Cerebellar cortex (tissue), 1 donor: ENCODE results near the gene LGMN.
"Not testable (repeated sequence)": the region's sequence is repeated elsewhere in the genome, so short reads cannot be mapped to it uniquely, and the experiment has no call there.

ENCODE experiments used
- DNase-seq: peaks from one replicate; pipeline ENCODE4 v3.0.0-alpha.2; 2015; ENCODE audit warnings: low spot score

LGMN gene

DNA sequence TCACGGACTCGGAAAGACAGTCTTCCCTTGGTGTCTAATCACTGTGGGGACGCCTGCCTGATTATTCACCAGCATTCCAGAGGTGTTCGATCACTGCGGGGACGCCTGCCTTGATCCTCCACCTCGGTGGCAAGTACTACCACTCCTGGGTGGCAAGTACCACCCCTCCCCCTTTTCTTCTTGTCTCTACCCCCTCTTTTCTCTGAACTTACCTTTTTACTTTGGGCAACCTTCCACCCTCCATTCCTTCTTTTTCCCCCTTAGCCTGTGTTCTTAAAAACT, 12.0 kb upstream of the LGMN start:
- no peak for DNase-seq

GRCh38 chr14:92759679-92760523, 11.5 kb upstream of the LGMN start:
- DNase-seq: no peak

DNA sequence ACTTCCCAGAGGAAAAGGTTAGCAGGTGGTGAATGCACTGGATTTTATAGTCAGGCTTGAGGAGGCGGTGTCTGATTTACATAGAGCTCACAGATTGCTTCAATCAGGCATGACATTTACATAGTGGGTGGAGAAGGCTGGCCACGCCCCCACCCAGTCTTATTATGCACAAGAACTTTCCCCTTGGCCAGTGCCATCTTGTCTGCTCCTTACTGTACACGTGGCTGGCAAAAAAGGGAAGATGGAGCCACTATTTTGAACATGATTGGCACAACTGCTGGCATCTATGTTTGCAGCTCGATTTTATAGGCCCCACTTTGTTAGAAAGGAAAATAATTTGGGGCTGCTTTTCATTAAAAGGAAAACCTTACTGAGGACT, 10.9 kb upstream of the LGMN start:
- DNase-seq: no peak

- no peak for DNase-seq
These were observed 8.0 kb upstream of the LGMN start for GRCh38 chr14:92756446-92756845.

- no peak for DNase-seq
These were observed 7.1 kb upstream of the LGMN start for GRCh38 chr14:92755495-92755894.

DNA sequence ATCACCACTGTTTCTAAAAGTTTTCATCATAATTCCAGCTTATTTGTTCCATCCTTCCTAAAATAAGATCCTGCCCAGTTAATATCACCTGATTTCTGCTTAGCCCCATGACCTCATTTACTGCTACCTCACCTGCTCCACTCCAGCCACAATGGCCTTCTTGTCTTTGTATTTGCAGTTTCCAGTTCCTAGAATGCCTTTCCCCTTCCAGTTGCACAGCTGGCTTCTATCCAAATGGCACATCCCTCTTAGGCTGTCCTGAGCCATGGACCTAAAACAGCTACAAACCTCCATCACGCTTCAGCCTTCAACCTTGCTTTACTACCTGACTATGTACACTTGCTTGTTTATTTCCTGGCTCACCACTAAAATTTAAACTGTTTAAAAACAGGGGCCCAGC, 6.5 kb upstream of the LGMN start:
- no peak for DNase-seq

DNA sequence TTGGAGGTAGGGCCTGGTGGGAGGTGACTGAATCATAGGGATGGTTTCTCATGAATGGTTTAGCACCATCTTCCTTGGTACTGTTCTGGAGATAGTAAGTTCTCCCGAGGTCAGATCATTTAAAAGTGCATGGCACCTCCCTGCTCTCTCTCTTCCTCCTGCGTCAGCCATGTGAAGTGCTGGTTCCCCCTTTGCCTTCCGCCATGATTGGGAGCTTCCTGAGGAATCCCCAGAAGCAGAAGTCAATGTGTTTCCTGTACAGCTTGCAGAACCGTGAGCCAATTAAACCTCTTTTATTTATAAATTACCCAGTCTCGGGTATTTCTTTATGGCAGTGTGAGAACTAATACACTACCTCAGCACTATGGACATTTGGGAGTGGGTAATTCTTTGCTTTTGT, 4.8 kb upstream of the LGMN start:
- DNase-seq: no peak

DNA sequence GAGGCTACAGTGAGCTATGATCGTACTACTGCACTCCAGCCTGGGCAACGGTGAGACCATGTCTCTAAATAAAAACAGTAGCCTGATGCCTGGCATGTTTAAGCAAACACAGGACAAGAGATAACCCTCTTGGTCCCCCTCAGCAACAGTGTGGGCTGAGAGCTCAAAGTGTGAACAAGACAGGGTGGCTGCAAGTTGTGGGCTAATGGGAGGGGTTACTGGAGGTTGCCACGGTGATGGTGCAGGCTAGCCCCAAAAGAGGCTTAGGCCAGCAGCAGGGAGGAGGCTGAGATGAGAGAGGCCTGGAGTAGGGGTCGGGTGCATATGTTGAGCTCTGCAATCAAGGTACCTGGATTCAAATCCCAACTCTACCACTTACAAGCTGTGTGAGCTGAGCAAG, 3.4 kb upstream of the LGMN start:
- no peak for DNase-seq

DNA sequence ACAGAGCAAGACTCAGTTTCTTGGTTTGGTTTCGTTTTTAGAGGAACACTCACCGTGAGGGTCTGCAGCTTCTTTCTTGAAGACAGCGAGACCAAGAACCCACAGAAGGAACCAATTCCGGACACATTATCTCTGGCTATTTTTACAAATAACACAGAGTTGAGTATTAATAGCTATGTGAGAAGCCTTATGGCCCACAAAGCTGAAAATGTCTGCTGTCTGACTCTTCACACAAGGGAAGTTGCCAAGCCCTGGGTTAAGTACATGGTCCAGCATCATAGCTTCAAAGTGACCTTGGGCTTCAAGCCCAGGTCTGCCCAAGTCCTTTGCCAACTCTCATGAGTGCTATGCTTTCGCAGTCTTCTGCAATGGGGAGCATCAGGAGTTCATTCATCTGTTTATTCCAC, 2.6 kb upstream of the LGMN start:
- DNase-seq: no peak

DNA sequence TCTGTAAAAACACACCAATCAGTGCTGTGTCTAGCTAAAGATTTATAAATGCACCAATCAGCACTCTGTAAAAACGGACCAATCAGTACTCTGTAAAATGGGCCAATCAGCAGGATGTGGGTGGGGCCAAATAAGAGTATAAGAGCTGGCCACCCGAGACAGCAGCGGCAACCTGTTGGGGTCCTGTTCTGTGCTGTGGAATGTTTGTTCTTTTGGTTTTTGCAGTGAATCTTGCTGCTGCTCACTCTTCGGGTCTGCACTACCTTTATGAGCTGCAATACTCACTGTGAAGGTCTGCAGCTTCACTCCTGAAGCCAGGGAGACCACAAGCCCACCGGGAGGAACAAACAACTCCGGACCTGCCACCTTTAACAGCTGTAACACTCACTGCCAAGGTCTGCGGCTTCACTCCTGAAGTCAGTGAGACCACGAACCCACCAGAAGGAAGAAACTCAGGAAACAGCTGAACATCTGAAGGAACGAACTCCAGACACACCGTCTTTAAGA, 1.8 kb upstream of the LGMN start:
- not testable (repeated sequence) for DNase-seq

- DNase-seq: peak; percentile 24
These were observed 647 bp downstream of the LGMN start for GRCh38 chr14:92747701-92748258.

- DNase-seq: no peak
These were observed 4.2 kb downstream of the LGMN start for GRCh38 chr14:92744198-92744597.

- no peak for DNase-seq
These were observed 8.0 kb downstream of the LGMN start for GRCh38 chr14:92740440-92740839.

GRCh38 chr14:92737619-92738188, 10.7 kb downstream of the LGMN start:
- no peak for DNase-seq

DNA sequence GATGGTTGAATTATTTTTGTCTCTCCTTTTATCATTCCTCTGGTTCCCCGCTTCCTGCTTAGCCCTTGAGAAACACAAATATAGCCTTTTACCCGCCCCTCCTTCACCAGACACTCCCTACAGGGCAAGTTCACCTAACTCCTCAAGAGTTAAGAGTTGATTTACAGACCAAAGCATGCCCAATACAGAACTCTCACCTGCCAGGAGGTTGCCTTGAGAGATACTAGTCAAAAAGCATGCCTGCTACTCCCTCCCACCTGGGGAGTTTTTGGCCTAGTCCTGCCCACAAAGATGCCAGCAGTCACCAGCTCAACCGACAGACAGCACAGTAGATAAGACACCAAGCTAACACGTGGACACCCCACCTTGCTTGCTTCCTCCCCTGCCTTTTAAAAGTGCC, 11.2 kb downstream of the LGMN start:
- no peak for DNase-seq

DNA sequence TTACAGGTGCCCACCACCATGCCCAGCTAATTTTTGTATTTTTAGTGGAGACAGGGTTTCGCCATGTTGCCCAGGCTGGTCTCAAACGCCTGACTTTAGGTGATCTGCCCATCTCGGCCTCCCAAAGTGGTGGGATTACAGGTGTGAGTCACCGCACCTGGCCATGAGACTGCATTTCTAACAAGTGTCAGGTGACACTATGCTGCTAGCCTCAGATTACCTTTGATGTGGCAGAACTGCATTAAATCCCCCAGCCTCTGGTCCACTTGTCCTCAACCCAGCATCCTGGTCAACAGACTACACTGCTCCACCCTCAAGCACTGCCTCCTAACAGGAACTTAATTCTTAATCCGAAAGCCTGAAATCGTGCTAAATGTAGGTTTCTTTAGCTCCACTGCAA, 13.1 kb downstream of the LGMN start:
- DNase-seq: no peak

- no peak for DNase-seq
These were observed 13.8 kb downstream of the LGMN start for GRCh38 chr14:92734618-92735017.

GRCh38 chr14:92733007-92733406, 15.4 kb downstream of the LGMN start:
- DNase-seq: no peak

GRCh38 chr14:92731622-92732115, 16.8 kb downstream of the LGMN start:
- DNase-seq: no peak

DNA sequence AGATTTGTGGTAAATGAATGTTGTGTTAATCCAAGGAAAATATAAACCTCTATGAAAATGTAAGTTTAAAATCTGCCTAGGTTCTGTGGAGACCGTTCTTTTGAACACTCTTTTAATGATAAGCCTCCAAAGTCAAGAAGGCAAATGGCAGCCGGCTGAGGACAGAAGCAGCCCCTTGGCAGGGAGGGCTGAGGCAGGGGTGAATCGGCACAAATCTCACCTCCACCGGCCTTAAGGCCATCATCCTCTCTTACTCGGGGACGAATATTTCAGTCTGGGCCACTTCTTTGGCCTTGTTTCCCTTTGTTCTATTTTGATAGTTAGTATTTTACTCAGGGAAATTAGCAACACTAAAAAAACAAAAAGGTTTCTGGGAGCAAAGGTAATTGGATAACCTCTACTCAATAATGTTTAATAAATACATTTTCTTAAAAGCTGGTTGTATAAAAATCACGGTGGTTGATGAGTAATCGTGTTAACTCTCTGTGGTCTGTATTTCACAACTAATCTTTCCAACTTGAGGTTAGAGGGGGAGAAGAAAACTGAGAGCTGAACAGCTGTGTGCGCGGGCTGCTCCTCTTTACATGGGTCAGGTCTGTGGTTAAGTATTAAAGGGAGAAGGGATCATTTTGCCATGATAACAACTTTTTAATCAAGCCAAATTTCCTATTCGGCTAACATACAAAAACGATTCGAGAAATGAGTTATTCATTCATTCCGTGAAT, 18.6 kb downstream of the LGMN start:
- DNase-seq: no peak

- DNase-seq: peak; percentile 15
These were observed 19.6 kb downstream of the LGMN start for GRCh38 chr14:92728759-92729364.

DNA sequence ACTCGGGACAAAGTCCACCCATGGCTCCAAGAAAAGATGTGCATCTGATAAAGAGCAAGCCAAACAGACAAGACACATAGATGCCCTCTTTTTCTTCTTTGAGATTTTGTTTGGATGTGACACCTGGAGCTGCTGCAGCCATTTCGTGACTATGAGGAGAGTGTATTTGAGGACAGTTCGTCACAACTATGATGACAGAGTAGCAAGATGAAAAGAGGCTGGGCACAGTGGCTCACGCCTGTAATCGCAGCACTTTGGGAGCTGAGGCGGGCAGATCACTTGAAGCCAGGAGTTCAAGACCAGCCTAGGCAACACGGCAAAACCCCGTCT, 21.5 kb downstream of the LGMN start:
- no peak for DNase-seq
